Measurements from ENCODE around the gene CPA1.
"Not testable (repeated sequence)": the region's sequence is repeated elsewhere in the genome, so short reads cannot be mapped to it uniquely, and the experiment has no call there.

CPA1 gene

GRCh38 chr7:130374507-130374906 lies 5.8 kb upstream of the CPA1 start:
- no peak for DNase-seq

GRCh38 chr7:130376461-130376860 lies 3.8 kb upstream of the CPA1 start:
- DNase-seq = not testable (repeated sequence)

GRCh38 chr7:130377178-130377577 lies 3.1 kb upstream of the CPA1 start:
- no peak for DNase-seq

- no peak for DNase-seq
Observed at GRCh38 chr7:130379019-130379418, 1.3 kb upstream of the CPA1 start.

- DNase-seq = no peak
Observed at GRCh38 chr7:130379532-130379920, 768 bp upstream of the CPA1 start.

GRCh38 chr7:130380861-130381455 lies 664 bp downstream of the CPA1 start:
- DNase-seq = no peak

- no peak for DNase-seq
Observed at GRCh38 chr7:130381468-130382312, 1.4 kb downstream of the CPA1 start.

- no peak for DNase-seq
Observed at GRCh38 chr7:130383187-130383980, 3.1 kb downstream of the CPA1 start.

- DNase-seq = no peak
Observed at GRCh38 chr7:130384371-130384801, 4.1 kb downstream of the CPA1 start.

- no peak for DNase-seq
Observed at GRCh38 chr7:130384841-130385599, 4.7 kb downstream of the CPA1 start.

GRCh38 chr7:130385600-130386066 lies 5.3 kb downstream of the CPA1 start:
- no peak for DNase-seq

GRCh38 chr7:130386876-130387275 lies 6.6 kb downstream of the CPA1 start:
- no peak for DNase-seq

GRCh38 chr7:130387306-130387627 lies 7.0 kb downstream of the CPA1 start:
- no peak for DNase-seq

GRCh38 chr7:130387628-130388403 lies 7.5 kb downstream of the CPA1 start:
- DNase-seq = no peak

- no peak for DNase-seq
Observed at GRCh38 chr7:130388671-130389070, 8.4 kb downstream of the CPA1 start.

GRCh38 chr7:130390486-130390885 lies 10.2 kb downstream of the CPA1 start:
- no peak for DNase-seq

- DNase-seq = no peak
Observed at GRCh38 chr7:130393101-130393561, 12.8 kb downstream of the CPA1 start.

- DNase-seq = no peak
Observed at GRCh38 chr7:130393841-130394411, 13.6 kb downstream of the CPA1 start.

- no peak for DNase-seq
Observed at GRCh38 chr7:130394421-130395195, 14.3 kb downstream of the CPA1 start.

GRCh38 chr7:130395421-130395820 lies 15.1 kb downstream of the CPA1 start:
- DNase-seq = no peak

GRCh38 chr7:130396109-130396508 lies 15.8 kb downstream of the CPA1 start:
- DNase-seq = no peak
